Testis (tissue), 3 donors: ENCODE measurements around the gene AGK. TPM values are rescaled to one million over a fixed set of nuclear protein-coding genes. Genes with fewer than 3 reads are reported as not detected.
"Not testable (repeated sequence)": the region's sequence is repeated elsewhere in the genome, so short reads cannot be mapped to it uniquely, and the experiment has no call there.

Experiments used
- DNase-seq: peaks from one replicate; pipeline ENCODE4 v3.0.0-alpha.2; 2019
- H3K27ac ChIP-seq, 2 donors: fragments of 200-600 bp; sonication (generic); one replicate each; pipeline ENCODE4 v1.5.1; 2019
- H3K27me3 ChIP-seq: fragments of 200-600 bp; sonication (generic); one replicate; pipeline ENCODE4 v1.5.1; 2019
- H3K36me3 ChIP-seq: fragments of 200-600 bp; sonication (generic); one replicate; pipeline ENCODE4 v1.5.1; 2017; ENCODE audit warnings: low read depth; ENCODE audit errors: missing control alignments
- H3K4me1 ChIP-seq: fragments of 200-600 bp; sonication (generic); one replicate; pipeline ENCODE4 v1.5.1; 2019
- H3K4me3 ChIP-seq, 2 donors: fragments of 200-600 bp; sonication (generic); one replicate each; pipeline ENCODE4 v1.5.1; 2017 to 2019
- H3K9me3 ChIP-seq: fragments of 200-600 bp; sonication (generic); one replicate; pipeline ENCODE4 v1.5.1; 2017
- POLR2A ChIP-seq: fragments of 450-650 bp; IDR thresholded peaks from one replicate; pipeline ENCODE4 v1.6.1; 2017; ENCODE audit warnings: antibody characterized with exemption, mild to moderate bottlenecking, moderate library complexity
- WGBS, 2 donors: methylation state at CpG; one replicate each; pipeline ENCODE4 v1.1.5; 2018; 5-methylcytosine and 5-hydroxymethylcytosine counted together
- intact Hi-C: fragments of 100-400 bp; cut with DNase I; formaldehyde crosslinking; loops from one replicate; pipeline ENCODE4 v1.15.1; 2023; ENCODE audit warnings: low total_unique reads
- polyA plus RNA-seq: library from polyadenylated mRNA; stranded (reverse); fragments of 350-450 nt; fragmentation: Illumina TruSeq; extraction: RNeasy Lipid Tissue Mini Kit (QIAGEN cat#74804); gene quantifications from one replicate; pipeline ENCODE4 v1.2.3, GENCODE V29; 2014; ENCODE audit warnings: low read depth, low replicate concordance; ENCODE audit not compliant: insufficient read depth
- total RNA-seq, 2 donors: library from RNA; depleted of rRNA; stranded (reverse); fragments of >200 nt; gene quantifications; one replicate each; pipeline ENCODE4 v1.2.3, GENCODE V29; 2016
- TF ChIP-seq, protein P1 (sequence below), 3 experiments: fragments of 450-650 bp in 2 of 3; fragments of 200-600 bp in 1 of 3; sonication (generic) in 1 of 3; IDR thresholded peaks; one replicate each; pipeline ENCODE4 v1.5.1; 2016 to 2019; ENCODE audit warnings: antibody characterized with exemption in 3 of 3, mild to moderate bottlenecking in 2 of 3, moderate library complexity in 1 of 3

AGK gene
- total and polyA plus RNA-seq, 3 donors from 2014 or later: 14.9 to 32.4 (median 25.1) TPM

DNA sequence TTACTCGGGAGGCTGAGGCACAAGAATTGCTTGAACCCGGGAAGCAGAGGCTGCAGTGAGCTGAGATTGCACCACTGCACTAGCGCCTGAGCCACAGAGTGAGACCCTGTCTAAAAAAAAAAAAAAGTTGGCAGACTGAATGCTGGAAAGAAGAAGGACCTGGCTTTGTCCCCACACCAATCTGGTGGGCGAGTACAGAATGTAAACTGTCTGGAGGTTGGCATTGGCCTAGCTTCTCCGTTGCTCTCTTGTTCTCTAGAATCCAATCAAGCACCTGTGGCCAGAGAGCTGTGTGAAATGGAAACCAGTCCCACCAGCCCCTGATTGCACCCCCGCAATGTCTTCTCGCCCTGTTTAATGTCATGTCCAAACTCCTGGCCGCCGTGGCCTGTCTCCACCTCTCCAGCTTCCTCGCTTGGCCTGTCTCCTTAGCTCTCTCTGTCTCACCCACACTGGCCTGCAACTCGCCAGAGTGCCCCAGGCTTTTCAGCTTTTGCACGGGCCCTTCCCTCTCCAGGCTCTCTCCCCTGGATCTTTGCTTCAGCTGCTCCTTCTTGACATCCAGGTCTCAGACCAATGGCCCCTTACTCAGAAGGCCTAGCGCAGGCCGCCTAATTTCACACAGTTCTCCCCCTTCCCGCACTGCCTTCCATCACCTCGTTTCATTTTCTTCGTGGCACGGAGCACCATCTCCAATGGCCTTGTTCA, 670 bp upstream of the AGK start:
- Histone ChIP-seq H3K4me3 (peak overlapping the region; percentile 79 to 85), H3K9me3 (no peaks in the 10 kb centered on the region), H3K27me3 (no peaks in the 10 kb centered on the region), H3K36me3 (no peaks in the 10 kb centered on the region), H3K4me1 (peaks cover 6% of the 10 kb centered on the region), H3K27ac (peak overlapping the region; percentile 60 to 71)
- TF ChIP-seq POLR2A: no peak
- TF ChIP-seq, protein P1, sequence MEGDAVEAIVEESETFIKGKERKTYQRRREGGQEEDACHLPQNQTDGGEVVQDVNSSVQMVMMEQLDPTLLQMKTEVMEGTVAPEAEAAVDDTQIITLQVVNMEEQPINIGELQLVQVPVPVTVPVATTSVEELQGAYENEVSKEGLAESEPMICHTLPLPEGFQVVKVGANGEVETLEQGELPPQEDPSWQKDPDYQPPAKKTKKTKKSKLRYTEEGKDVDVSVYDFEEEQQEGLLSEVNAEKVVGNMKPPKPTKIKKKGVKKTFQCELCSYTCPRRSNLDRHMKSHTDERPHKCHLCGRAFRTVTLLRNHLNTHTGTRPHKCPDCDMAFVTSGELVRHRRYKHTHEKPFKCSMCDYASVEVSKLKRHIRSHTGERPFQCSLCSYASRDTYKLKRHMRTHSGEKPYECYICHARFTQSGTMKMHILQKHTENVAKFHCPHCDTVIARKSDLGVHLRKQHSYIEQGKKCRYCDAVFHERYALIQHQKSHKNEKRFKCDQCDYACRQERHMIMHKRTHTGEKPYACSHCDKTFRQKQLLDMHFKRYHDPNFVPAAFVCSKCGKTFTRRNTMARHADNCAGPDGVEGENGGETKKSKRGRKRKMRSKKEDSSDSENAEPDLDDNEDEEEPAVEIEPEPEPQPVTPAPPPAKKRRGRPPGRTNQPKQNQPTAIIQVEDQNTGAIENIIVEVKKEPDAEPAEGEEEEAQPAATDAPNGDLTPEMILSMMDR (IDR thresholded peaks at IDR 0.05): no peak
- intact Hi-C loops: no loop called here
- WGBS, 2 donors: 20 to 23% methylated on average over 18 of the region's 18 CpGs
- DNase-seq: peak; percentile 27

DNA sequence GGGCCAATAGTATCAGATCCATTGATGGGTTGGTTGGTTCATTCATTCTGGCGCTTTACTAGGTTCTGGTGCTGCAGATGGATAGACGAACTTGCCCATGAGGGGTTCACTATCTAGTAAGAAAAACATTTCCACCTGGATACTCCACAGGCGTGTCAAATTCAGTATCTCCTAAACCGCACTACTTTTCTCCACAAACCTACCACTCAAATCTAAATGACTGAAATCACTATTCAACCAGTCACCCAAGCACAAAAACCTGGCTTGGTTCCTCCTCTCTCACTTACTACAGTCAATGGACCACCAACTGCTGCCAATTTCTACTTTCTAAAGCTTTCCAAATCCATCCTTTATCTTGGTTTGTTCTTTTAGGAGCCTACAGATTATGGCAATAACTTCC, 572 bp downstream of the AGK start:
- no peak for DNase-seq
- no peaks in the 10 kb centered on the region for H3K27me3 ChIP-seq
- 6 to 7% methylated on average over 4 of the region's 4 CpGs for WGBS, 2 donors
- H3K4me3 ChIP-seq: peak overlapping the region; percentile 79 to 85
- no peaks in the 10 kb centered on the region for H3K36me3 ChIP-seq
- peaks cover 6% of the 10 kb centered on the region for H3K4me1 ChIP-seq
- H3K27ac ChIP-seq: peak overlapping the region in 1 of 2 donors; percentile 71
- no peaks in the 10 kb centered on the region for H3K9me3 ChIP-seq
- TF ChIP-seq POLR2A: no peak
- TF ChIP-seq, protein P1 (IDR thresholded peaks at IDR 0.05): no peak
- intact Hi-C loops: no loop called here

DNA sequence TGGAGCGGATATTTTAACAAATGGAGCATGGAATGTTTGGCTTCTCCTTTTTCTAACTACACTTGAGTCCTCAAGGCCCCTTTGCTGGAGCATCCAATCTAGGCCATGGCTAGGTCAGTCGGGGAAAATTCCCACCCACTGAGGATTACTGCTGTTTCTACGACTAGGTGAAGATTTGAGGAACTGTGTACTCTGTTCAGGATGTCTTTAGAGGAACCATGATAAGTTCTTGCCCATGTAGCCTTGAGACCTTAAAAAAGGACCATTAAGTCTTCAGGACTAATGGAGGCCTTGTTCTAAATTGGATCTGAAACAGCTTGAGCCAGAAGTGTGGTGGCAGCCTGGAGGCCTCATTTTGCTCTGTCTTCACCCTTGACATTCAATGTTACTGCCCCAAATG, 6.2 kb downstream of the AGK start:
- Histone ChIP-seq H3K27me3 (no peaks in the 10 kb centered on the region), H3K27ac (no peak overlapping the region), H3K36me3 (no peaks in the 10 kb centered on the region), H3K4me3 (no peak overlapping the region), H3K4me1 (peaks cover under 1% of the 10 kb centered on the region), H3K9me3 (no peaks in the 10 kb centered on the region)
- intact Hi-C loops: no loop called here
- TF ChIP-seq POLR2A: no peak
- TF ChIP-seq, protein P1 (IDR thresholded peaks at IDR 0.05): no peak
- 74 to 79% methylated on average over 3 of the region's 3 CpGs for WGBS, 2 donors
- no peak for DNase-seq

DNA sequence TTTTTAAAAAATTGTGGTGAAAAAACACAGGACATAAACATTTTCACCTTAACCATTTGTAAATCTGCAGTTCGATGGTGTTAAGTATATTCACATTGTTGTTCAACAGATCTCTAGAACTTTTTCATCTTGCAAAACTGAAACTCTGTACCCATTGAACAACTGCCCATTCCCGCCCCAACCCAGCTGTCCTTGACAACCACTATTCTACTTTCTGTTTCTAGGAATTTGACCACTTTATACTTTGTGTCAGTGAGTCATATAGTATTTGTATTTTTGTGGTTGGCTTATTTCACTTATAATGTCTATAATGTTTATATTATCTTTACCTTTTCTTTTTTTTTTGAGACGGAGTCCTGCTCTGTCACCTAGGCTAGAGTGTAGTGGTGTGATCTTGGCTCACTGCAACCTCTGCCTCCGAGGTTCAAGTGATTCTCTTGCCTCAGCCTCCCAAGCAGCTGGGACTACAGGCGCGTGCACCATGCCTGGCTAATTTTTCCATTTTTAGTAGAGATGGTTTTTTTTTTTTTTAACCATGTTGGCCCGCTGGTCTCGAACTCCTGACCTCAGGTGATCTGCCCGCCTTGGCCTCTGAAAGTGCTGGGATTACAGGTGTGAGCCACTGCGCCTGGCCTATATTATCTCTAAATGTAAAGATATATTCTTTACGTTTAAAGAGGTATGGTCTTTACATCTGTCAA, 6.8 kb downstream of the AGK start:
- DNase-seq, H3K36me3 ChIP-seq, intact Hi-C loops, H3K4me1 ChIP-seq, H3K27ac ChIP-seq, H3K27me3 ChIP-seq, H3K4me3 ChIP-seq, H3K9me3 ChIP-seq: not testable (repeated sequence)
- WGBS, 2 donors: 87 to 89% methylated on average over 11 of the region's 11 CpGs

DNA sequence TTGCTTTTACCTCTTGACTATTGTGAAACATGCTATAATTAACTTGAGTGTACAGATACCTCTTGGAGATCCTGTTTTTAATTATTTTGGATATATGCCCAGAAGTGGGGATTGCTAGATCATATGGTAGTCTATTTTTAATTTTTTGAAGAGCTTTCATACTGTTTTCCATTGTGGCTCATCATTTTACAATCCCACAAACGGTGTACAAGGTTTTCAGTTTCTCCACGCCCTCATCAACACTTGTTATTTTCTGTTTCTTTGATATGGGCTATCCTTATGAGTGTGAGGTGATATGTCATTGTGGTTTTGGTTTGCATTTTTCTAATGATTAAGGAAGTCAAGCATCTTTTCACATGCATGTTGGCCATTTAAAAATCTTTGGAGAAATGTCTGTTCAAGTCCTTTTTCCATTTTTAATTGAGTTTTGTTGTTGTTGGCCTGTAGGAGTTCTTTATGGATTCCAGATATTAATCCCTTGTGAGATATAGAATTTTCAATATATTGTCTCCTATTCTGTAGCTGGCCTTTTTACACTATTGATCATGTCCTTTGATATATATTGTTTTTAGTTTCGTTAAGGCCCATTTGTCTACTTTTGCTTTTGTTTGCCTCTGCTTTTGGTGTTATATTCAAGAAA, 7.5 kb downstream of the AGK start:
- intact Hi-C loops: no loop called here
- no peak for TF ChIP-seq POLR2A
- TF ChIP-seq, protein P1 (IDR thresholded peaks at IDR 0.05): no peak
- Histone ChIP-seq H3K36me3 (no peaks in the 10 kb centered on the region), H3K9me3 (no peaks in the 10 kb centered on the region), H3K4me1 (peaks cover 4% of the 10 kb centered on the region), H3K27me3 (no peaks in the 10 kb centered on the region), H3K27ac (no peak overlapping the region), H3K4me3 (no peak overlapping the region)
- 77 to 79% methylated on average over 3 of the region's 3 CpGs for WGBS, 2 donors
- DNase-seq: no peak
